Measurements from ENCODE around the gene STH.

STH gene

GRCh38 chr17:46023783-46024388 lies 24.8 kb downstream of the STH start:
- Histone ChIP-seq H3K4me1 (ENCODE audit: insufficient read depth, low read length) (no peaks in the 10 kb centered on the region), H3K9me3 (ENCODE audit: low read length) (no peaks in the 10 kb centered on the region), H3K36me3 (ENCODE audit: insufficient read depth, low read length) (peaks cover 27% of the 10 kb centered on the region), H3K27me3 (ENCODE audit: insufficient read depth, low read length) (no peaks in the 10 kb centered on the region), H3K4me3 (ENCODE audit: low read length) (no peak overlapping the region), H2AFZ (ENCODE audit: low read depth, low read length) (no peak overlapping the region)

- Histone ChIP-seq H3K4me1 (ENCODE audit: insufficient read depth, low read length) (no peaks in the 10 kb centered on the region), H3K9me3 (ENCODE audit: low read length) (no peaks in the 10 kb centered on the region), H3K4me3 (ENCODE audit: low read length) (no peak overlapping the region), H2AFZ (ENCODE audit: low read depth, low read length) (no peak overlapping the region), H3K36me3 (ENCODE audit: insufficient read depth, low read length) (peaks cover 27% of the 10 kb centered on the region), H3K27me3 (ENCODE audit: insufficient read depth, low read length) (no peaks in the 10 kb centered on the region)
Measured at GRCh38 chr17:46024590-46024989, 25.5 kb downstream of the STH start.

- Histone ChIP-seq H3K4me1 (ENCODE audit: insufficient read depth, low read length) (no peaks in the 10 kb centered on the region), H3K36me3 (ENCODE audit: insufficient read depth, low read length) (peaks cover 30% of the 10 kb centered on the region), H3K9me3 (ENCODE audit: low read length) (no peaks in the 10 kb centered on the region), H2AFZ (ENCODE audit: low read depth, low read length) (no peak overlapping the region), H3K27me3 (ENCODE audit: insufficient read depth, low read length) (no peaks in the 10 kb centered on the region), H3K4me3 (ENCODE audit: low read length) (no peak overlapping the region)
Measured at GRCh38 chr17:46025060-46025459, 26.0 kb downstream of the STH start.

GRCh38 chr17:46025510-46026165 lies 26.6 kb downstream of the STH start:
- H3K4me1 ChIP-seq (ENCODE audit: insufficient read depth, low read length), result no peaks in the 10 kb centered on the region
- no peaks in the 10 kb centered on the region for H3K9me3 ChIP-seq (ENCODE audit: low read length)
- H2AFZ ChIP-seq (ENCODE audit: low read depth, low read length), result no peak overlapping the region
- H3K4me3 ChIP-seq (ENCODE audit: low read length), result no peak overlapping the region
- no peaks in the 10 kb centered on the region for H3K27me3 ChIP-seq (ENCODE audit: insufficient read depth, low read length)
- H3K36me3 ChIP-seq (ENCODE audit: insufficient read depth, low read length), result peaks cover 36% of the 10 kb centered on the region

GRCh38 chr17:46026166-46027047 lies 27.4 kb downstream of the STH start:
- peaks cover 44% of the 10 kb centered on the region for H3K36me3 ChIP-seq (ENCODE audit: insufficient read depth, low read length)
- H3K4me3 ChIP-seq (ENCODE audit: low read length), result no peak overlapping the region
- no peaks in the 10 kb centered on the region for H3K9me3 ChIP-seq (ENCODE audit: low read length)
- no peak overlapping the region for H2AFZ ChIP-seq (ENCODE audit: low read depth, low read length)
- H3K27me3 ChIP-seq (ENCODE audit: insufficient read depth, low read length), result no peaks in the 10 kb centered on the region
- no peaks in the 10 kb centered on the region for H3K4me1 ChIP-seq (ENCODE audit: insufficient read depth, low read length)

- H2AFZ ChIP-seq (ENCODE audit: low read depth, low read length), result no peak overlapping the region
- no peak overlapping the region for H3K4me3 ChIP-seq (ENCODE audit: low read length)
- no peaks in the 10 kb centered on the region for H3K4me1 ChIP-seq (ENCODE audit: insufficient read depth, low read length)
- H3K36me3 ChIP-seq (ENCODE audit: insufficient read depth, low read length), result peaks cover 53% of the 10 kb centered on the region
- no peaks in the 10 kb centered on the region for H3K27me3 ChIP-seq (ENCODE audit: insufficient read depth, low read length)
- H3K9me3 ChIP-seq (ENCODE audit: low read length), result no peaks in the 10 kb centered on the region
Measured at GRCh38 chr17:46027048-46027975, 28.3 kb downstream of the STH start.

- H2AFZ ChIP-seq (ENCODE audit: low read depth, low read length), result no peak overlapping the region
- no peaks in the 10 kb centered on the region for H3K9me3 ChIP-seq (ENCODE audit: low read length)
- no peak overlapping the region for H3K4me3 ChIP-seq (ENCODE audit: low read length)
- H3K36me3 ChIP-seq (ENCODE audit: insufficient read depth, low read length), result peaks cover 59% of the 10 kb centered on the region
- no peaks in the 10 kb centered on the region for H3K4me1 ChIP-seq (ENCODE audit: insufficient read depth, low read length)
- no peaks in the 10 kb centered on the region for H3K27me3 ChIP-seq (ENCODE audit: insufficient read depth, low read length)
Measured at GRCh38 chr17:46027976-46028325, 28.9 kb downstream of the STH start.

GRCh38 chr17:46028374-46028773 lies 29.3 kb downstream of the STH start:
- Histone ChIP-seq H2AFZ (ENCODE audit: low read depth, low read length) (no peak overlapping the region), H3K9me3 (ENCODE audit: low read length) (no peaks in the 10 kb centered on the region), H3K4me1 (ENCODE audit: insufficient read depth, low read length) (no peaks in the 10 kb centered on the region), H3K4me3 (ENCODE audit: low read length) (no peak overlapping the region), H3K36me3 (ENCODE audit: insufficient read depth, low read length) (peaks cover 63% of the 10 kb centered on the region), H3K27me3 (ENCODE audit: insufficient read depth, low read length) (no peaks in the 10 kb centered on the region)

GRCh38 chr17:46028981-46029565 lies 30.0 kb downstream of the STH start:
- H3K4me1 ChIP-seq (ENCODE audit: insufficient read depth, low read length), result no peaks in the 10 kb centered on the region
- no peak overlapping the region for H2AFZ ChIP-seq (ENCODE audit: low read depth, low read length)
- H3K4me3 ChIP-seq (ENCODE audit: low read length), result no peak overlapping the region
- no peaks in the 10 kb centered on the region for H3K27me3 ChIP-seq (ENCODE audit: insufficient read depth, low read length)
- H3K9me3 ChIP-seq (ENCODE audit: low read length), result no peaks in the 10 kb centered on the region
- H3K36me3 ChIP-seq (ENCODE audit: insufficient read depth, low read length), result peaks cover 70% of the 10 kb centered on the region

- Histone ChIP-seq H3K4me1 (ENCODE audit: insufficient read depth, low read length) (no peaks in the 10 kb centered on the region), H3K27me3 (ENCODE audit: insufficient read depth, low read length) (no peaks in the 10 kb centered on the region), H3K4me3 (ENCODE audit: low read length) (no peak overlapping the region), H3K36me3 (ENCODE audit: insufficient read depth, low read length) (peaks cover 76% of the 10 kb centered on the region), H3K9me3 (ENCODE audit: low read length) (no peaks in the 10 kb centered on the region), H2AFZ (ENCODE audit: low read depth, low read length) (no peak overlapping the region)
Measured at GRCh38 chr17:46029627-46030026, 30.6 kb downstream of the STH start.

GRCh38 chr17:46030752-46031151 lies 31.7 kb downstream of the STH start:
- Histone ChIP-seq H3K36me3 (ENCODE audit: insufficient read depth, low read length) (peaks cover 80% of the 10 kb centered on the region), H3K4me3 (ENCODE audit: low read length) (no peak overlapping the region), H3K4me1 (ENCODE audit: insufficient read depth, low read length) (no peaks in the 10 kb centered on the region), H3K9me3 (ENCODE audit: low read length) (no peaks in the 10 kb centered on the region), H3K27me3 (ENCODE audit: insufficient read depth, low read length) (no peaks in the 10 kb centered on the region), H2AFZ (ENCODE audit: low read depth, low read length) (no peak overlapping the region)

- peaks cover 84% of the 10 kb centered on the region for H3K36me3 ChIP-seq (ENCODE audit: insufficient read depth, low read length)
- H2AFZ ChIP-seq (ENCODE audit: low read depth, low read length), result no peak overlapping the region
- no peaks in the 10 kb centered on the region for H3K4me1 ChIP-seq (ENCODE audit: insufficient read depth, low read length)
Measured at GRCh38 chr17:46031440-46031839, 32.4 kb downstream of the STH start.

More at GRCh38 chr17:46031440-46031839, 32.4 kb downstream of the STH start:
- Histone ChIP-seq H3K27me3 (ENCODE audit: insufficient read depth, low read length) (no peaks in the 10 kb centered on the region), H3K9me3 (ENCODE audit: low read length) (no peaks in the 10 kb centered on the region), H3K4me3 (ENCODE audit: low read length) (no peak overlapping the region)
